IPS DF 4.7 (cell line): ENCODE results near the gene KIF1A.
"Not testable (repeated sequence)": the region's sequence is repeated elsewhere in the genome, so short reads cannot be mapped to it uniquely, and the experiment has no call there.

Experiments
- DNase-seq: peaks from one replicate; pipeline ENCODE4 v3.0.0-alpha.2; 2013; ENCODE audit warnings: low spot score; ENCODE audit errors: extremely low read depth

The KIF1A gene

DNA sequence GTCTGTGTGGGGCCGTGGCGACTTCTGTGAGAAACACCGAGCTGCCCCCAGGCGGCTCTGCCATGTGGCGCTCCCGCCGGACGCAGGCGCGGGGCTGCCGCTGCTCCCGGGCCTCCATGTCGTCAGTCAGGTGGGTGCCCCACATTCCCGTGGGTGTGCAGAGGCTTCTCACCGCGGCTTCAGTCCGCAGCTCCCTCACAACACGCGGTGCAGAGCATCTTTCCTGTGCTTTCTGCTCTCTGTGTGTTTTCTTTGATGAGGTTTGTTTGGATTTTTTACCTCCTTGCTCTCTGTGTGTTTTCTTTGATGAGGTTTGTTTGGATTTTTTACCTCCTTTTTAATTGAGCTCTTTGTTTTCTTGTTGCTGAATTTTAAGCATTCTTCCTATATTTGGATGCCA lies 115.4 kb downstream of the KIF1A start:
- no peak for DNase-seq

DNA sequence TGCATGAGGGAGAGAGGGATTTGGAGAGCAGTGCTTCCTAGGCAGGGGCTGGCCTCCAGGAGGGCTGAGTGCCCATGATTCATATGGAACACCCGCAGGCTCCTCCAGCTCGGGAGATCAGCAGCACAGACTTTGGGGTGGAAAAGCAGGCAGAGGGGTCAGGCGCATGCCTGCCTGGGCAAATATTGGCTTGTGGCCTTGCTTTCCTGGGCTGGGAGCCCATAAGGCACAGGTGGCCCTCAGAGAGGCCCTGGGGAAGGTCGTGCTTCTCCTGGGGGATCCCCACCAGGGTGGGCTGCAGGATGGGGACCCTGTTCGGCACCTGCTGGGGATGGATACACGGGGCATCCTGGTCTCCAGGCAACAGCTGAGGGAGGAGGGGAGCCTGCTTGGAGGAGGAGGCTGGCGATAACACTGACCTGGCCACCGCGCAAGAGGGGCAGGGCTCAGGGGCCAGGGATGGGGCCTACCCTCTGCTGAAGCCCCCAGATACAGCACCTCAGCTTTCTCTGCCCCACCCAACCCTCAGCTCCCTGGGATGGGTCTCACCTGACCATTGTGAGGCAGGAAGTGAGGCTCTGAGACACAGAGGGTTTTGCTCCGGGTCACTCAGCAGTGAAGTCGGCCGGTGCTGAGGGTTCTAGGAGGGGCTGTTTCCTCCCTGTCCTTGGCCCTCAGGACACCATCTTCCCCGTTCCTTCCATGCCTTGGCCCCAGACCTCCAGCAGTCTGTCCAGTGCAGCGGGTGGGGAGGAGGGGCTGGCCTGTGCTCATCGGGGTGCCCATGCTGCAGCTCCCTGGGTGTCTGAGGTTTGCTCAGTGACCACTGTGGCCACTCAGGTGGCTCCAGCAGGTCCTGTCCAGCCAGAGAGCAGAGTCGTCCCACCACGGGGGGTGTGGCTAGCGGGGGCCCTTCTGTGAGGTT lies 116.3 kb downstream of the KIF1A start:
- DNase-seq = no peak

- no peak for DNase-seq
Measured at GRCh38 chr2:240702640-240703011, 117.4 kb downstream of the KIF1A start.

GRCh38 chr2:240701736-240702639 lies 118.0 kb downstream of the KIF1A start:
- no peak for DNase-seq

DNA sequence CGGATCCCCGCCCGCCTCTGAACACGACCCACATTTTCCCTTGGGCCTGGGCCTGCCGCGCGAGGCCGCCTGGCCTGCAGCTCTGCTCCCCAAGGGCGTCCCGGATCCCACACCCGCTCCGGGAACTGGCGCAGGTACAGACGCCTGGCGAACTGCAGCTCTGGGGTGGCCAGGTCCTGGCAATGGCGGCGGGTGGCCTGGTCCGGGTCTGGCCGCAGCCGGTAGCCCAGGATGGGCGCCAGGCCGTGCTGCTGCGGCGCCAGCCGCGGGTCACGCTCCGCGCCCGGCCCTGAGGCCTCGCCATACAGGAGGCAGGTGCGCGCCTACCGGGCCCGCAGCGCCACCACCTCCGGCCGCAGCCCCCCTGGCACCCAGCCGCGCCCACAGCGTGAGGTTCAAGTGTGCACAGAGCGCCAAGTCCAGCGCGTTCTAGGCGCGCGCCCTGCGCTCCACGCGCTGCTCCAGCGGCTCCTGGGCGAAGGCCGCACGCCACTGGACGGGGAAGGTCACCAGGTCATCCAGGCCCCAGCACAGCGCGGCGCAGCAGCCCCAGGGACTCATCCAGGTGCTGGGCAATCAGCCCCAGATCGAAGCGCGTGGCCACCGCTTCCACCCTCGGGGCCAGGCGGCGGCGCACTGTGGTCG lies 118.8 kb downstream of the KIF1A start:
- no peak for DNase-seq

GRCh38 chr2:240700616-240701015 lies 119.4 kb downstream of the KIF1A start:
- DNase-seq = not testable (repeated sequence)

GRCh38 chr2:240699835-240700234 lies 120.2 kb downstream of the KIF1A start:
- not testable (repeated sequence) for DNase-seq

- DNase-seq = not testable (repeated sequence)
Measured at GRCh38 chr2:240698852-240699561, 121.0 kb downstream of the KIF1A start.

GRCh38 chr2:240696469-240696868 lies 123.5 kb downstream of the KIF1A start:
- not testable (repeated sequence) for DNase-seq

GRCh38 chr2:240695593-240695992 lies 124.4 kb downstream of the KIF1A start:
- not testable (repeated sequence) for DNase-seq

DNA sequence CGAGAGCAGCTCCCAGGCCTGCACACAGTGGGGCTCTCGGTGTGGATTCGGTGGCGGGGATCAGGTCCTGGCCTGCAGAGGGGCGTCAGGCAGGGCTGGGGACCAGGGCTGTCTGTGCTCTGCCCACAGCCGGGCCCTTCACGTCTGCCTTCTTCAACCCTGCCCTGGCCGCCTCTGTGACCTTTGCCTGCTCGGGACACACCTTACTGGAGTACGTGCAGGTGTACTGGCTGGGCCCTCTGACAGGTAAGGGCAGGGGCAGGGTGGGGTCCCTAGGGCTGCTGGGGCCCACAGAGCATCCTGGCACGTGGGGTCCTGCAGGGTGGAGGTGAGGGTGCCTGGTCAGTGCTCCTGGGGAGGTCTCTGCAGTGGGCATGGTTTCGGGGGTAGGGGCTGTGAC lies 125.7 kb downstream of the KIF1A start:
- DNase-seq = not testable (repeated sequence)

DNA sequence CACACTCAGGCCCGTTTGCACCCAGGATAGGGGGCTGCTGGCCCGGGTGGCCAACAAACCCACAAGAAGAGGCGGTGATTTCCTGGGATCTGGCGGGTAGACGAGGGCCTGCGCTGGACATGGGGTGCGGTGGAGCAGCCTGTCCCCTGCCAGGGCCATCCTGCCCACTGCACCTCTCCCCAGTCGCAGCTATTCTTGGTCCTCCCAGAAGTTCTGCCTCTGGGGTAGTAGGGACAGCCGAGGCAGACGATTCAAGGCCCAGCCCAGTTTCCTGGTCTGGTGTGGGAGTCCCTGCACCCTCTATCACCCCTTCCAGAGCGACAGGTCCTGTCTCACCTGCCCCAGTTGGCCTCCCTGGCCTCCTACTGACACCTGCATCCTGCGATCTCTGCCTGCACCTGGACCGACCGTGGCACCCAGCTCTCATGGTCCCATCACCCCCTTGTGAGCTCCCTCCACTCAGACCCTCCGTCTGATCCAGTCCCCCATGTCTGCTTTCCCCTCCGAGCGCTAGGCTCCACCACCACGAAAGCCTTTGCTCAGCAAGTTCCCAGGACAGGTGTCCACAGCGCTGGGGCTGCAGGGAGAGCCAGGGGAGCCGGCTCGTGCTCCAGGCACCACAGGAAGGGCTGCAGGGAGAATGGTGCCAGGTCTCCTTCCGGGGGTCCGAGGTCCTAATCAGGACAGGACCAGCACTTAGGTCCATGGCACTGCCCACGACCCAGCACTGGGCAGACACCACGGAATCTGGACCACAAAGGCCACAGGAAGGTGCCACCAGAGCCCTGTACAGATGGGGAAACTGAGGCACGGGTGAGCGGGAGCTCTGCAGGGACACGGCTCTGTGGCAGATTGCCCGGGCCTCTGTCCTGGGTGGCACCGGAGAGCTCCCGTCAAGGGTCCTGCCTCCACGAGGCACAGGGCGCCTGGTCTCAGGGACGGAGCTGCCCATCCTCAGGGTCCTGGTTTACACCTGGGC lies 127.1 kb downstream of the KIF1A start:
- DNase-seq = not testable (repeated sequence)

DNA sequence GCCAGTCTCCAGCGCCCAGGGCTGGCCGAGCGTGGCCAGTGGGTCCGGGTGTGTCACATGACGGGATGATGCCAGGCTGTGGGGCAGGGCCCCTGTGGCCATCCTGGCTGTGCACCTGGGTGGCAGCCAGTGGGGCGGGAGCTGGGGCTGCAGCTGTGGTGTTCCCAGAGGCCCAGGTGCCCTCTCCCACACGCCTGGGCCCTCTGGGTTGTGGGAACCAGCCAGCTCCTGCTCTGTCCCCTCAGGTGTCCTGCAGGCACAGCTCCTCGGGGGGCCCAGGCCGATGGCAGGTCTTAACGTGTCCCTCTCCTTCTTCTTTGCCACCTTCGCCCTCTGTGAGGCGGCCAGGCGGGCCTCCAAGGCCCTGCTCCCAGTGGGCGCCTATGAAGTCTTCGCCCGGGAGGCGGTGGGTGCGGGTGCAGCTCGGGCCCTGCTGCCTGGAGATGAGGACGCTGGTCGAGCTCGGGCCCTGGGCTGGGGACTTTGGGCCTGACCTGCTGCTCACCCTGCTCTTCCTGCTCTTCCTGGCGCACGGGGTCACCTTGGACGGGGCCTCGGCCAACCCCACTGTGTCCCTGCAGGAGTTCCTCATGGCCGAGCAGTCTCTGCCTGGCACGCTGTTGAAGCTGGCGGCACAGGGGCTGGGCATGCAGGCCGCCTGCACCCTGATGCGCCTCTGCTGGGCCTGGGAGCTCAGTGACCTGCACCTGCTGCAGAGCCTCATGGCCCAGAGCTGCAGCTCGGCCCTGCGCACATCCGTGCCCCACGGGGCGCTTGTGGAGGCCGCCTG lies 128.2 kb downstream of the KIF1A start, which contains the start of gene AQP12A:
TSS of gene AQP12A (plus strand) at position 236 of the 790 bp plus-strand sequence. CDS start at position 284, 48 bp downstream.
- not testable (repeated sequence) for DNase-seq

GRCh38 chr2:240691075-240691427 lies 129.0 kb downstream of the KIF1A start:
- not testable (repeated sequence) for DNase-seq

- DNase-seq = not testable (repeated sequence)
Measured at GRCh38 chr2:240690421-240691074, 129.5 kb downstream of the KIF1A start.

- no peak for DNase-seq
Measured at GRCh38 chr2:240689975-240690374, 130.0 kb downstream of the KIF1A start.

DNA sequence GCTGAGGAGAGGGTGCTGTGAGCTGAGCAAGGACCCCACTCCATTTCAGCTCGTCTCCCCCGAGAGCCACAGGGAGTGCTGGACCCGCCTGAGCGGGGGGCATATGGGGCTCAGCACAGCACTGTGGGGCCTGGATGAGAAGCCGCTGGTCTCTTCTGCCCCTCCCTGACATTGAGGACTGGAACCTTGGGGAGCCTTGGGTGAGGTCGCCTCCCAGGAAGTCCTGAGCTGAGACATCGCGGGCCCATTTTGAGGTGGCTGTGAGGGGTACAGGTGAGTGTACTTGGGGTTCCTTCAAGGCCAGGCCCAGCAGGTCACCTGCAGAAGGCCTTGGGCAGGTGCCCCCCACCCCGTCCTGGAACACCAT lies 131.5 kb downstream of the KIF1A start:
- no peak for DNase-seq
